ENCODE measurements around the gene ADAMTSL3. TPM values are rescaled to one million over a fixed set of nuclear protein-coding genes. Genes with fewer than 3 reads are reported as not detected.

ADAMTSL3 gene
- total and polyA plus RNA-seq, 4 donors: 0.85 to 58.2 (median 7.9) TPM

DNA sequence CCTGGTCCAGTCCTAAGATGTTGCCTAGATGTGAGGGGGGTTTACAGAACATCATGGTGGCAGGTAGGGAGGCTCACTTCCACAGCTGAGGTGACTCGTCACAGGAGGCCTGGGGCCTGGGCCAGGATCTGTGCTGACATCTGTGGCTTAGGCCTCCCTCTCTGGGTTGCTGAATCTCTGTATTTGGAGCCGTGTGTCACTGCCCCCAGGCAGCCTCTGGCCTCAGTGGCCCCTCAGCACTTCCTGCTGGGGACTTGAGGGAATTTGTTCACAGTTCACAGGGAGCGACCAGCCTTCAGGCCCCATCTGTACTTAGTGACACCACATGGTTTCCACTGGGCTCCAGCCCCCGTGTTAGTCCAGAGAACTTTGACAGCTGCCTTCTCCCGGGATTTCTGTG is 41.7 kb upstream of the ADAMTSL3 start:
- no peak for DNase-seq
- no peak overlapping the region for H3K27ac ChIP-seq (ENCODE audit: low read depth in 1 of 2, low read length in 1 of 2)

DNA sequence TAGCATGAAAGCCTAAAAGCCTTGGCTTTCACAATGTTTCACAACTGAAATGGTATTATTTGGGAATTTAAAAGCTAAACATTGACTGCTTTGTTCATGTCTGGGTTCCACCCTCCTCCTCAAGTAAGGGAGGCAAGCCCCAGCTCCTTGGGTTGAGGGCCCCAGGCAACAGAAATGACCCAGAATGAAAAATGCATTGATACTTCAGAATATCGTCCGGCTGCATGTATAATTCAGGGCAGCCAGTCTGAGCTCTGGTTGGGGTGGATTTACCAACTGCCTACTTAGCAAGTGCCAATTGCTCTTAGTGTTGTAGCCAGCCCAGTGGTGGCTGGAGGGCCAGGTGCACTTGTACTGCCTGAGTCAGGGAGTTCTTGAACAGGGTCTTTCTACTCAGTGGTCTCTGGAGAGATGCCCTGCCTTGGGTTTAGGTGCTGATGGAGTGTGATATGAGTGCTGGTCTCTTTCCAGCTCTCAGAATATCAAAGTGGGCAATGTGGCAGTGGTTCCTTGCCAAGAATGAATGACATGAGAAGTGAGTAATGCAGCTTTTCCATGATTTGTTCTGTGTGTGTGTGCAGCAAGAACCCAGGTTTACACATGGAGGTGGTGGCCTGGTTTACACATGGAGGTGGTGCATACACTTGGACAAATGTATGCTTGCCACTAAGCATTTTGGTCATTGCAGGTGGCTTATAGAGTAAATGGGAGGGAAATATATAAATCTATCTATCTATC is 40.9 kb upstream of the ADAMTSL3 start:
- DNase-seq (no peak), ATAC-seq (ENCODE audit: insufficient read depth, low FRiP score) (no peak)
- Histone ChIP-seq H3K9me3 (ENCODE audit: control insufficient read depth in 4 of 4, insufficient read depth in 3 of 4, low read length in 3 of 4) (no peaks in the 10 kb centered on the region), H3K9ac (ENCODE audit: insufficient read depth in 1 of 2, low read length in 2 of 2) (no peak overlapping the region), H3K4me3 (no peak overlapping the region), H3K27ac (ENCODE audit: low read depth in 1 of 2, low read length in 1 of 2) (no peak overlapping the region), H3K36me3 (ENCODE audit: control insufficient read depth in 4 of 4, insufficient read depth in 4 of 4, low read length in 4 of 4) (no peaks in the 10 kb centered on the region), H3K4me1 (ENCODE audit: control insufficient read depth in 5 of 5, insufficient read depth in 5 of 5, low read length in 5 of 5) (peaks cover 0 to 17% (median 0%) of the 10 kb centered on the region in 5 donors), H3K27me3 (ENCODE audit: control insufficient read depth in 3 of 3, insufficient read depth in 3 of 3, low read length in 2 of 3) (no peaks in the 10 kb centered on the region)
- TF ChIP-seq, protein P1, sequence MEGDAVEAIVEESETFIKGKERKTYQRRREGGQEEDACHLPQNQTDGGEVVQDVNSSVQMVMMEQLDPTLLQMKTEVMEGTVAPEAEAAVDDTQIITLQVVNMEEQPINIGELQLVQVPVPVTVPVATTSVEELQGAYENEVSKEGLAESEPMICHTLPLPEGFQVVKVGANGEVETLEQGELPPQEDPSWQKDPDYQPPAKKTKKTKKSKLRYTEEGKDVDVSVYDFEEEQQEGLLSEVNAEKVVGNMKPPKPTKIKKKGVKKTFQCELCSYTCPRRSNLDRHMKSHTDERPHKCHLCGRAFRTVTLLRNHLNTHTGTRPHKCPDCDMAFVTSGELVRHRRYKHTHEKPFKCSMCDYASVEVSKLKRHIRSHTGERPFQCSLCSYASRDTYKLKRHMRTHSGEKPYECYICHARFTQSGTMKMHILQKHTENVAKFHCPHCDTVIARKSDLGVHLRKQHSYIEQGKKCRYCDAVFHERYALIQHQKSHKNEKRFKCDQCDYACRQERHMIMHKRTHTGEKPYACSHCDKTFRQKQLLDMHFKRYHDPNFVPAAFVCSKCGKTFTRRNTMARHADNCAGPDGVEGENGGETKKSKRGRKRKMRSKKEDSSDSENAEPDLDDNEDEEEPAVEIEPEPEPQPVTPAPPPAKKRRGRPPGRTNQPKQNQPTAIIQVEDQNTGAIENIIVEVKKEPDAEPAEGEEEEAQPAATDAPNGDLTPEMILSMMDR (IDR thresholded peaks at IDR 0.05; ENCODE audit: control extremely low read depth, extremely low read depth): no peak
- 90 to 91% methylated on average over 2 of the region's 2 CpGs for WGBS, 2 donors

More for the DNA sequence above, 41.7 kb upstream of the ADAMTSL3 start:
- peaks cover 0 to 20% (median 0%) of the 10 kb centered on the region in 5 donors for H3K4me1 ChIP-seq (ENCODE audit: control insufficient read depth in 5 of 5, insufficient read depth in 5 of 5, low read length in 5 of 5)
- ATAC-seq (ENCODE audit: insufficient read depth, low FRiP score): no peak
- no peaks in the 10 kb centered on the region for H3K9me3 ChIP-seq (ENCODE audit: control insufficient read depth in 4 of 4, insufficient read depth in 3 of 4, low read length in 3 of 4)
- H3K9ac ChIP-seq (ENCODE audit: insufficient read depth in 1 of 2, low read length in 2 of 2): no peak overlapping the region
- TF ChIP-seq, protein P1 (IDR thresholded peaks at IDR 0.05; ENCODE audit: control extremely low read depth, extremely low read depth): no peak
- no peaks in the 10 kb centered on the region for H3K36me3 ChIP-seq (ENCODE audit: control insufficient read depth in 4 of 4, insufficient read depth in 4 of 4, low read length in 4 of 4)
- WGBS, 2 donors: 75 to 89% methylated on average over 5 of the region's 5 CpGs
- no peaks in the 10 kb centered on the region for H3K27me3 ChIP-seq (ENCODE audit: control insufficient read depth in 3 of 3, insufficient read depth in 3 of 3, low read length in 2 of 3)
- no peak overlapping the region for H3K4me3 ChIP-seq

DNA sequence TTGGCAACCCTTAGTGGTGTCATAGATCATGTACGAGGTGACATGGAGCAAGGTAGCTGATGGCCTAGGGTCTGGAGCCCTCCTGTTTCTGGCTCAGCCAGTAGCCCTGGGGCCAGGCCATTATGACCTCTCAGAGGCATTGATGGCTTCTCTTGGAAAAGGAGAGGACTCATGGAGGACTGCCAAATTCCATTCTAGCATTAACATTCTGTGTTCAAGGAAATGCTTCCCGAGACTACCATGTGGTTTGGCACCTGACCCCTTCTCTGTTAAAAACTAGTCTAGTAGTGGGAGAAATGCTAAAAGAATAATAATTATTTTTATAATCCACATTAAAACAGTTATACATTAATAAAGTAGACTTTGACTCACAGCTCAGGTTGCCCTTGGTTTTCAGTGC is 40.2 kb upstream of the ADAMTSL3 start:
- Histone ChIP-seq H3K9me3 (ENCODE audit: control insufficient read depth in 4 of 4, insufficient read depth in 3 of 4, low read length in 3 of 4) (no peaks in the 10 kb centered on the region), H3K27me3 (ENCODE audit: control insufficient read depth in 3 of 3, insufficient read depth in 3 of 3, low read length in 2 of 3) (no peaks in the 10 kb centered on the region), H3K36me3 (ENCODE audit: control insufficient read depth in 4 of 4, insufficient read depth in 4 of 4, low read length in 4 of 4) (no peaks in the 10 kb centered on the region), H3K4me1 (ENCODE audit: control insufficient read depth in 5 of 5, insufficient read depth in 5 of 5, low read length in 5 of 5) (peaks cover 0 to 17% (median 0%) of the 10 kb centered on the region in 5 donors), H3K9ac (ENCODE audit: insufficient read depth in 1 of 2, low read length in 2 of 2) (no peak overlapping the region), H3K27ac (ENCODE audit: low read depth in 1 of 2, low read length in 1 of 2) (no peak overlapping the region), H3K4me3 (no peak overlapping the region)
- WGBS, 2 donors: 62 to 83% methylated on average over 2 of the region's 2 CpGs
- ATAC-seq (ENCODE audit: insufficient read depth, low FRiP score): no peak
- DNase-seq: peak in 1 of 3 donors; percentile 37
- TF ChIP-seq, protein P1 (IDR thresholded peaks at IDR 0.05; ENCODE audit: control extremely low read depth, extremely low read depth): no peak

Data from lung (tissue), 12 donors.